ENCODE measurements around the gene GPR27. TPM values are rescaled to one million over a fixed set of nuclear protein-coding genes. Genes with fewer than 3 reads are reported as not detected.

The GPR27 gene, protein sequence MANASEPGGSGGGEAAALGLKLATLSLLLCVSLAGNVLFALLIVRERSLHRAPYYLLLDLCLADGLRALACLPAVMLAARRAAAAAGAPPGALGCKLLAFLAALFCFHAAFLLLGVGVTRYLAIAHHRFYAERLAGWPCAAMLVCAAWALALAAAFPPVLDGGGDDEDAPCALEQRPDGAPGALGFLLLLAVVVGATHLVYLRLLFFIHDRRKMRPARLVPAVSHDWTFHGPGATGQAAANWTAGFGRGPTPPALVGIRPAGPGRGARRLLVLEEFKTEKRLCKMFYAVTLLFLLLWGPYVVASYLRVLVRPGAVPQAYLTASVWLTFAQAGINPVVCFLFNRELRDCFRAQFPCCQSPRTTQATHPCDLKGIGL
- 10 to 100 TPM in 1 of 4 donors, 1 to 10 TPM in 3; 2.3 to 11.0 (median 5.5) TPM for total RNA-seq

DNA sequence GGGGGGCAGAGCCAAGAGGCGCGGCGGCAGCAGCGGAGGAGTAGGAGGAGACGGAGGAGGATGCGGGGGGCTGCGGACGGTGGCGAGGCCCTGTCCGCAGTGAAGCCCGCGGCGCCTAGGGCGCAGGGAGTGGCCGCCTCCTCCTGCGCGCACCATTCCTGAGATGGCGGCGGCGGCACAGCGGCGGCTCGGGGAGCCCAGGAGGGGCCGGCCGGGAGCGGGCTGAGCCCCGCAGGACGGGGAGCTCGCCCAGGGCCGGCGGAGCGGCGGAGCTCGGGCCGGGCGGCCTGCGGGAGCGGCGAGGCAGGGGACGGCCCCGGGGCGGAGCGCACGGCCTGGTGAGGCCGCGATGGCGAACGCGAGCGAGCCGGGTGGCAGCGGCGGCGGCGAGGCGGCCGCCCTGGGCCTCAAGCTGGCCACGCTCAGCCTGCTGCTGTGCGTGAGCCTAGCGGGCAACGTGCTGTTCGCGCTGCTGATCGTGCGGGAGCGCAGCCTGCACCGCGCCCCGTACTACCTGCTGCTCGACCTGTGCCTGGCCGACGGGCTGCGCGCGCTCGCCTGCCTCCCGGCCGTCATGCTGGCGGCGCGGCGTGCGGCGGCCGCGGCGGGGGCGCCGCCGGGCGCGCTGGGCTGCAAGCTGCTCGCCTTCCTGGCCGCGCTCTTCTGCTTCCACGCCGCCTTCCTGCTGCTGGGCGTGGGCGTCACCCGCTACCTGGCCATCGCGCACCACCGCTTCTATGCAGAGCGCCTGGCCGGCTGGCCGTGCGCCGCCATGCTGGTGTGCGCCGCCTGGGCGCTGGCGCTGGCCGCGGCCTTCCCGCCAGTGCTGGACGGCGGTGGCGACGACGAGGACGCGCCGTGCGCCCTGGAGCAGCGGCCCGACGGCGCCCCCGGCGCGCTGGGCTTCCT, at the start of gene GPR27:
TSS of gene GPR27 (plus strand) at position 155 of the 909 bp plus-strand sequence. CDS start at position 350, 195 bp downstream.
- no CpG with 5 or more reads among the region's 131 CpGs for WGBS, 2 donors
- Histone ChIP-seq H3K27ac (no peak within 1 kb of the TSS), H3K9me3 (no peaks in the 10 kb centered on the region), H3K4me3 (replicated peaks in 1 of 3) (peak within 1 kb of the TSS in 1 of 3 donors; percentile 32), H3K4me1 (no peaks in the 10 kb centered on the region), H3K27me3 (no peaks in the 10 kb centered on the region), H3K36me3 (no peaks in the 10 kb centered on the region)
- intact Hi-C loops (cut with DNase I), result no loop called here
- no peak for TF ChIP-seq POLR2A (IDR thresholded peaks at IDR 0.05)
- TF ChIP-seq, protein P1, sequence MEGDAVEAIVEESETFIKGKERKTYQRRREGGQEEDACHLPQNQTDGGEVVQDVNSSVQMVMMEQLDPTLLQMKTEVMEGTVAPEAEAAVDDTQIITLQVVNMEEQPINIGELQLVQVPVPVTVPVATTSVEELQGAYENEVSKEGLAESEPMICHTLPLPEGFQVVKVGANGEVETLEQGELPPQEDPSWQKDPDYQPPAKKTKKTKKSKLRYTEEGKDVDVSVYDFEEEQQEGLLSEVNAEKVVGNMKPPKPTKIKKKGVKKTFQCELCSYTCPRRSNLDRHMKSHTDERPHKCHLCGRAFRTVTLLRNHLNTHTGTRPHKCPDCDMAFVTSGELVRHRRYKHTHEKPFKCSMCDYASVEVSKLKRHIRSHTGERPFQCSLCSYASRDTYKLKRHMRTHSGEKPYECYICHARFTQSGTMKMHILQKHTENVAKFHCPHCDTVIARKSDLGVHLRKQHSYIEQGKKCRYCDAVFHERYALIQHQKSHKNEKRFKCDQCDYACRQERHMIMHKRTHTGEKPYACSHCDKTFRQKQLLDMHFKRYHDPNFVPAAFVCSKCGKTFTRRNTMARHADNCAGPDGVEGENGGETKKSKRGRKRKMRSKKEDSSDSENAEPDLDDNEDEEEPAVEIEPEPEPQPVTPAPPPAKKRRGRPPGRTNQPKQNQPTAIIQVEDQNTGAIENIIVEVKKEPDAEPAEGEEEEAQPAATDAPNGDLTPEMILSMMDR (IDR thresholded peaks at IDR 0.05), result no peak
- peak; percentile 33 to 43 for DNase-seq

DNA sequence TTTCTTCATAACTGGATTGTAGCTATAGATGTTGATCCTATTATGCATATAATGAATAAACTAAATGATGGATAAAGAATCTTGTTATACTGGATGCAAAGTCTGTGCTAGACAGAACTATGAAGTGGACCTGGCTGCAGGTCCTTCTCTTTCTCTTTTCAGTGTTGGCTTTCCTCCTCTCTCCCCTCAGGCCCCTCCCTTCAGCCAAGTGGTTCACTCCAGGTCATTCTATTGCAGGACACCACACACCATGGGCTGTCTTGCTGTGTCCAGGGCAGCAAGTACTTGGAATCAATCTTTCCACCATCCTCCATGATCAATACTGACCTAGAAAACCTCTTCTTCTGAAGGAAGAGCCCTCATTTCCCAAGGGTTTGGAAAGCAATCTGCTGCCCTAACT, 48.7 kb upstream of the GPR27 start:
- Histone ChIP-seq H3K27me3 (no peaks in the 10 kb centered on the region), H3K36me3 (no peaks in the 10 kb centered on the region), H3K4me3 (replicated peaks in 1 of 3) (no peak overlapping the region), H3K9me3 (no peaks in the 10 kb centered on the region), H3K4me1 (peaks cover 40 to 66% of the 10 kb centered on the region in 2 donors), H3K27ac (peak overlapping the region in 2 of 3 donors; percentile 79 to 80)
- peak; percentile 65 to 66 for DNase-seq
- intact Hi-C loops (cut with DNase I), result no loop called here
- TF ChIP-seq, protein P1 (IDR thresholded peaks at IDR 0.05), result no peak
- TF ChIP-seq POLR2A (IDR thresholded peaks at IDR 0.05), result no peak

DNA sequence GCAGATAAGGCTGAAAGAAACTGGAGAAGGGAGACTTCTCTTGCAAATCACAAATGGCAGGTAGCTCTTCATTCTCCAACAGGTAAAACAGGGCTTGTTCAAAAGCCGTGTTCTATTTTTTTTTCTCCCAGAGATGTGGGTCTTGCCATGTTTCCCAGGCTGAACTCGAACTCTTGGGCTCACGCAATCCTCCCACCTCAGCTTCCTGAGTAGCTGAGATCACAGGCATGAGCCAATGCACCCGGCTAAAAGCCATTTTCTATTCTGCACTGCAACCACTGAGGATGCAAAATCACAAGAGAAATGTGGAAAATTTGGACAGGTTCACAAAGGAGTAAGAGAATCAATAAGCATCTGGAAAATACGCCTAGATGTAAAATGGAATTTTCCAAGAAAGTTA, 48.0 kb upstream of the GPR27 start:
- H3K36me3 ChIP-seq, result no peaks in the 10 kb centered on the region
- peaks cover 45 to 69% of the 10 kb centered on the region in 2 donors for H3K4me1 ChIP-seq
- whole genome bisulfite sequencing, 2 donors, result 92 to 93% methylated on average over 5 of the region's 5 CpGs
- intact Hi-C loops (cut with DNase I), result no loop called here
- no peaks in the 10 kb centered on the region for H3K9me3 ChIP-seq
- H3K4me3 ChIP-seq (replicated peaks in 1 of 3), result no peak overlapping the region
- TF ChIP-seq, protein P1 (IDR thresholded peaks at IDR 0.05), result no peak
- TF ChIP-seq POLR2A (IDR thresholded peaks at IDR 0.05), result no peak
- no peak for DNase-seq
- H3K27ac ChIP-seq, result no peak overlapping the region
- H3K27me3 ChIP-seq, result no peaks in the 10 kb centered on the region

DNA sequence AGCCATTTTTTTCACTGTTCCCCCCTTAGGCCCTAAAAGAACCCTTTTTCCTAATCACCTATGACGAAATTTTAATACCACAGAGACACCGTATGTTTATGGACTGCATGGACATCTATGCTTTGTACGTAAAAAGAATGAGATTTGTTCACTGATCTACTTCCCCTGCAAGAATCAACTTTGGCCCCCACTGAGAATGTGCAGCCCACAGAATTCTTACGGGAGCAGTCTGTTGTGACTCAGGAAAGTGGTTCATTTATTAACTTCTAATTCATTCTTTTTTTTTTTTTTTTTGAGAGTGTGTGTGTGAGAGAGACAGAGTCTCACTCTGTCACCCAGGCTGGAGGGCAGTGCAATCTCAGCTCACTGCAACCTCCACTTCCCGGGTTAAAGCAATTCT, 46.1 kb upstream of the GPR27 start:
- H3K27me3 ChIP-seq, result no peaks in the 10 kb centered on the region
- TF ChIP-seq POLR2A (IDR thresholded peaks at IDR 0.05), result no peak
- TF ChIP-seq, protein P1 (IDR thresholded peaks at IDR 0.05), result no peak
- H3K36me3 ChIP-seq, result no peaks in the 10 kb centered on the region
- 85 to 91% methylated on average over 5 of the region's 5 CpGs for WGBS, 2 donors
- no peak overlapping the region for H3K27ac ChIP-seq
- peaks cover 35 to 55% of the 10 kb centered on the region in 2 donors for H3K4me1 ChIP-seq
- intact Hi-C loops (cut with DNase I), result no loop called here
- no peaks in the 10 kb centered on the region for H3K9me3 ChIP-seq
- H3K4me3 ChIP-seq (replicated peaks in 1 of 3), result no peak overlapping the region
- DNase-seq, result no peak
